Adrenal gland (tissue), 12 donors: ENCODE data around the gene L3MBTL3. TPM values are rescaled to one million over a fixed set of nuclear protein-coding genes. Genes with fewer than 3 reads are reported as not detected.

Source experiments
- DNase-seq, 7 donors: peaks; one replicate each; pipeline ENCODE4 v3.0.0-alpha.2; 2019 to 2020
- H3K27ac ChIP-seq, 5 donors: fragments of 200-600 bp; sonication (generic) in 4 of 5; 1 replicate in 3 of 5; 2 replicates in 2 of 5; pipeline versions ENCODE4 v1.5.1 to v1.8.0; 2016 to 2020; ENCODE audit warnings: mild to moderate bottlenecking in 1 of 5
- H3K27me3 ChIP-seq: fragments of 200-600 bp; 2 replicates; pipeline ENCODE4 v1.8.0; 2021
- H3K36me3 ChIP-seq, 2 donors: fragments of 200-600 bp; replicated peaks in 1 of 2; 1 replicate in 1 of 2; 2 replicates in 1 of 2; pipeline versions ENCODE4 v1.5.1 to v1.8.0; 2018 to 2022
- H3K4me1 ChIP-seq, 2 donors: fragments of 200-600 bp; replicated peaks in 1 of 2; 1 replicate in 1 of 2; 2 replicates in 1 of 2; pipeline versions ENCODE4 v1.5.1 to v1.8.0; 2018 to 2021
- H3K4me3 ChIP-seq, 4 donors: fragments of 200-600 bp; sonication (generic) in 3 of 4; one replicate each; pipeline ENCODE4 v1.5.1; 2016 to 2018
- H3K9me3 ChIP-seq, 3 donors: fragments of 200-600 bp; sonication (generic) in 1 of 3; replicated peaks in 1 of 3; 1 replicate in 2 of 3; 2 replicates in 1 of 3; pipeline versions ENCODE4 v1.5.1 to v1.8.0; 2016 to 2021
- POLR2A ChIP-seq, 2 donors: fragments of 450-650 bp; IDR thresholded peaks; one replicate each; pipeline ENCODE4 v1.6.1; 2017; ENCODE audit warnings: antibody characterized with exemption in 2 of 2, mild to moderate bottlenecking in 2 of 2, moderate library complexity in 1 of 2
- WGBS, 4 donors: extraction: QIAGEN DNeasy Blood & Tissue Kit in 2 of 4; methylation state at CpG; one replicate each; pipeline versions ENCODE4 v1.1.5 to v1.1.7; 2013 to 2017; 5-methylcytosine and 5-hydroxymethylcytosine counted together
- intact Hi-C, 2 donors: fragments of 100-400 bp; cut with DNase I; formaldehyde crosslinking; loops; one replicate each; pipeline versions ENCODE4 v1.14.1 to v1.15.0; 2022 to 2023
- polyA plus RNA-seq, 3 donors: library from polyadenylated mRNA; stranded (reverse); fragments of 200-250 nt in 2 of 3; fragments of 350-450 nt in 1 of 3; fragmentation: Illumina TruSeq in 1 of 3; extraction: RNeasy Lipid Tissue Mini Kit (QIAGEN cat#74804) in 1 of 3; gene quantifications; one replicate each; pipeline ENCODE4 v1.2.3, GENCODE V29; 2013 to 2014
- total RNA-seq, 9 donors: library from RNA; depleted of rRNA in 4 of 9; stranded (reverse); fragments of >200 nt in 4 of 9; fragments of 120-200 nt in 1 of 9; fragmentation: NEBNext Ultra II Directional in 1 of 9; extraction: Animal tissue kit (Norgen Biotek cat#: 25700) in 1 of 9; gene quantifications; one replicate each; pipeline versions ENCODE4 v1.1.0 to v1.2.4, GENCODE V29; 2013 to 2023
- TF ChIP-seq, protein P1 (sequence below), 6 experiments: fragments of 450-650 bp in 4 of 6; fragments of 200-600 bp in 2 of 6; sonication (generic) in 1 of 6; IDR thresholded peaks; 1 replicate in 5 of 6; 2 replicates in 1 of 6; pipeline versions ENCODE4 v1.5.1 to v1.8.0; 2016 to 2021; ENCODE audit warnings: antibody characterized with exemption in 6 of 6, mild to moderate bottlenecking in 2 of 6, moderate library complexity in 1 of 6
- donor health status: healthy with polysubstance abuse.
- donor health status: Bipolar disorder and iron deficiency.
- donor health status: DM: yes; HTN: yes; CAD: no.
- donor health status: DM: no; HTN: no; CAD: no.
- donor health status: DM: no; HTN: no; CAD: no.
- donor health status: DM: yes; HTN: yes; CAD: no.

Gene L3MBTL3
- total and polyA plus RNA-seq, 12 donors, result 7.2 to 32.5 (median 17.3) TPM

DNA sequence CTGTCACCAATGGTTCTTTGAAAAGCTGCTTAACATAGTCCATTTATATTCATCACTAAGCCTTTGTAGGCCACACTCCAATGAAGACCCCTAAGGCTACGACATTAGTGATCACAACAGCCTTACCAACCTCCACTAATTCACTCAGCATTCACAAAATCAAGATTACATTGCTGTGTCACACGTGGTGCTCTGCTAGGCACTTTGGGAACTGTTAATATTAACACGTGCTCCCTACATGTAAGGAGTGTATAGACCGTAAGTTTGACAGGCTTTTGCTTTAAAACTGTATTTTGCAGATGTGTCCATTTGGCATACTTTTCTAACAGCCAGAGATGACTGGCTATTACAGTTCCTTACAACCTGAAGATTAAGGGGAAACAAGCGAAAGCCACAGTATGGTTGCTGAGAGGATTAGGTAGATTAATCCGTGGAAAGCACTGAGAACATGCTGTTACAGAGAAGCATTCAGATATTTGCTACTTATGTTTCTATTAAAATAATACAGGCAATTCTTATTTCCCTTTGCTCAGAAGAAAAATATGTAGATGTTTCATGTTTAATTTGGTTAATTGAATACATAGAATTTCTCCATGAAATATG lies 134.6 kb downstream of the L3MBTL3 start:
- no peaks in the 10 kb centered on the region for H3K36me3 ChIP-seq
- no peaks in the 10 kb centered on the region for H3K27me3 ChIP-seq
- no peak for DNase-seq
- no peak for TF ChIP-seq POLR2A (IDR thresholded peaks at IDR 0.05)
- TF ChIP-seq, protein P1, sequence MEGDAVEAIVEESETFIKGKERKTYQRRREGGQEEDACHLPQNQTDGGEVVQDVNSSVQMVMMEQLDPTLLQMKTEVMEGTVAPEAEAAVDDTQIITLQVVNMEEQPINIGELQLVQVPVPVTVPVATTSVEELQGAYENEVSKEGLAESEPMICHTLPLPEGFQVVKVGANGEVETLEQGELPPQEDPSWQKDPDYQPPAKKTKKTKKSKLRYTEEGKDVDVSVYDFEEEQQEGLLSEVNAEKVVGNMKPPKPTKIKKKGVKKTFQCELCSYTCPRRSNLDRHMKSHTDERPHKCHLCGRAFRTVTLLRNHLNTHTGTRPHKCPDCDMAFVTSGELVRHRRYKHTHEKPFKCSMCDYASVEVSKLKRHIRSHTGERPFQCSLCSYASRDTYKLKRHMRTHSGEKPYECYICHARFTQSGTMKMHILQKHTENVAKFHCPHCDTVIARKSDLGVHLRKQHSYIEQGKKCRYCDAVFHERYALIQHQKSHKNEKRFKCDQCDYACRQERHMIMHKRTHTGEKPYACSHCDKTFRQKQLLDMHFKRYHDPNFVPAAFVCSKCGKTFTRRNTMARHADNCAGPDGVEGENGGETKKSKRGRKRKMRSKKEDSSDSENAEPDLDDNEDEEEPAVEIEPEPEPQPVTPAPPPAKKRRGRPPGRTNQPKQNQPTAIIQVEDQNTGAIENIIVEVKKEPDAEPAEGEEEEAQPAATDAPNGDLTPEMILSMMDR (IDR thresholded peaks at IDR 0.05), result no peak
- H3K4me3 ChIP-seq, result no peak overlapping the region
- intact Hi-C loops, result no loop called here
- H3K4me1 ChIP-seq, result no peaks in the 10 kb centered on the region
- no peak overlapping the region for H3K27ac ChIP-seq
- WGBS, 4 donors, result 89 to 96% (median 93%) methylated on average over 6 of the region's 6 CpGs
- H3K9me3 ChIP-seq, result no peaks in the 10 kb centered on the region

DNA sequence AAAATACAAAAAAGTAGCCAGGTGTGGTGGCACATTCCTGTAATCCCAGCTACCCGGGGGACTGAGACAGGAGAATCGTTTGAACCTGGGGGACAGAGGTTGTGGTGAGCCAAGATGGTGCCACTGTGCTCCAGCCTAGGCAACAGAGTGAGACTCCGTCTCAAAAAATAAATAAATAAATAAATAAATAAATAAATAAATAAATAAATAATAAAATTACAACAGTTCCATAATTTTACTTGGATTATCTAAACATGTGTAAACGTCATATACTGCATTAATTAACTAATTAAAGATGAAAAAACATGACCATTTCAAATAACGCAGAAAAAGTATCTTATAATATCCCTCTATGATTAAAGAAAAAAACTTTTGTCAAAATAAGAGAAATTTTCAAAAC lies 138.5 kb downstream of the L3MBTL3 start:
- no peaks in the 10 kb centered on the region for H3K36me3 ChIP-seq
- no peak overlapping the region for H3K27ac ChIP-seq
- H3K27me3 ChIP-seq, result no peaks in the 10 kb centered on the region
- no peak for DNase-seq
- H3K4me1 ChIP-seq, result no peaks in the 10 kb centered on the region
- TF ChIP-seq, protein P1 (IDR thresholded peaks at IDR 0.05), result no peak
- TF ChIP-seq POLR2A (IDR thresholded peaks at IDR 0.05), result no peak
- no peak overlapping the region for H3K4me3 ChIP-seq
- intact Hi-C loops, result no loop called here
- 93 to 96% (median 95%) methylated on average over 5 of the region's 5 CpGs for WGBS, 4 donors
- no peaks in the 10 kb centered on the region for H3K9me3 ChIP-seq

DNA sequence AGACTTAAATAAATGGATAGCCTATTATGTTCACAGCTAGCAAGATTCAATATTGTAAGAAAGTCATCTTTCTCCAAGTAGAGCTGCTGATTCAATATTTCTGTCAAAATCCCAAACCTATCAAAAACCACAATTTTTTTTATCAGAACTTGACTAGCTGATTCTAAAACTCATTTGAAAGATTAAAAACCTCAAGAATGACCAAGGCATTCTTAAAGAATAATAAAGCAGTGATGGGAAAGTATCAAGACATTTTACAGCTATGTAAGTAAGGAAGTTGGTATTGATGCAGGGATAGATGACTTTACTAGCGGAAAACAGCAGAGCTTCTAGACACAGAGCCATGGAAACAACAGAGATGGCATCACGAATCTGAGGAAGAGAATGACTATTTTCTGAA lies 139.7 kb downstream of the L3MBTL3 start:
- intact Hi-C loops, result no loop called here
- no peaks in the 10 kb centered on the region for H3K36me3 ChIP-seq
- no peak overlapping the region for H3K4me3 ChIP-seq
- TF ChIP-seq, protein P1 (IDR thresholded peaks at IDR 0.05), result no peak
- TF ChIP-seq POLR2A (IDR thresholded peaks at IDR 0.05), result no peak
- DNase-seq, result no peak
- 93 to 96% (median 94%) methylated on average over 2 of the region's 2 CpGs for WGBS, 4 donors
- H3K9me3 ChIP-seq, result no peaks in the 10 kb centered on the region
- no peaks in the 10 kb centered on the region for H3K4me1 ChIP-seq
- no peak overlapping the region for H3K27ac ChIP-seq
- no peaks in the 10 kb centered on the region for H3K27me3 ChIP-seq

DNA sequence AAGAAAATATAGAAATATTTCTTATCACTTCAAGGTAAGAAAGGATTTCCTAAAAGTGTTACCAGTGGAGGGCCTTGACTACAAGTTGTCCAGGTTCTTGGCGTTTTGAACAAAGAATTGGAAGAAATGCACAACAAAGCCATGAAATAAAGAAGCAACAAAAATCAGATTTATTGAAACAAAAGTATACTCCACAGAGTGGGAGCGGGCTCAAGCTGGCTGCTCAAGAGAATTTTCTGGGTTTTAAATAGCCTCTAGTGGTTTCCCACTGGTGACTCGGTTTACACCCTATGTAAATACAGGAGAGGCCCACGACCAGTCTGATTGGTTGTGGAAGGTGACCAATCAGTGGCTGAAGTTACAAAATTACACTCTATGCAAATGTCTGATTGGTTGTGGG lies 140.2 kb downstream of the L3MBTL3 start:
- Histone ChIP-seq H3K27me3 (no peaks in the 10 kb centered on the region), H3K27ac (no peak overlapping the region), H3K4me1 (no peaks in the 10 kb centered on the region), H3K9me3 (no peaks in the 10 kb centered on the region), H3K36me3 (no peaks in the 10 kb centered on the region), H3K4me3 (no peak overlapping the region)
- no peak for TF ChIP-seq POLR2A (IDR thresholded peaks at IDR 0.05)
- TF ChIP-seq, protein P1 (IDR thresholded peaks at IDR 0.05), result no peak
- 93 to 97% (median 94%) methylated on average over 4 of the region's 4 CpGs for WGBS, 4 donors
- intact Hi-C loops, result no loop called here
- no peak for DNase-seq
